Thoracic aorta (tissue), 2 donors: ENCODE measurements around the gene NCF1. TPM values are rescaled to one million over a fixed set of nuclear protein-coding genes. Genes with fewer than 3 reads are reported as not detected.
"Not testable (repeated sequence)": the region's sequence is repeated elsewhere in the genome, so short reads cannot be mapped to it uniquely, and the experiment has no call there.

Experiments used
- ATAC-seq: fragments of 150-250 bp; one replicate; pipeline ENCODE4 v1.8.0; 2017; ENCODE audit warnings: low read depth; ENCODE audit not compliant: insufficient number of reproducible peaks, low FRiP score
- DNase-seq: peaks from one replicate; pipeline ENCODE4 v3.0.0-alpha.2; 2020; ENCODE audit warnings: low spot score
- H3K27ac ChIP-seq, 2 donors: fragments of 200-600 bp; sonication (generic); 1 replicate in 1 of 2; 2 replicates in 1 of 2; pipeline ENCODE4 v1.5.1; 2016; ENCODE audit warnings: mild to moderate bottlenecking in 2 of 2, moderate library complexity in 2 of 2
- H3K27me3 ChIP-seq: fragments of 200-600 bp; sonication (generic); replicated peaks from 2 replicates; pipeline ENCODE4 v1.6.0; 2016; ENCODE audit warnings: mild to moderate bottlenecking; ENCODE audit not compliant: insufficient read depth
- H3K36me3 ChIP-seq: fragments of 200-600 bp; sonication (generic); one replicate; pipeline ENCODE4 v1.5.1; 2016
- H3K4me1 ChIP-seq, 2 donors: fragments of 200-600 bp; sonication (generic); 1 replicate in 1 of 2; 2 replicates in 1 of 2; pipeline versions ENCODE4 v1.5.1 to v1.6.0; 2016; ENCODE audit warnings: low read depth in 2 of 2, mild to moderate bottlenecking in 1 of 2; ENCODE audit not compliant: control insufficient read depth in 1 of 2
- H3K4me3 ChIP-seq: fragments of 200-600 bp; sonication (generic); 2 replicates; pipeline ENCODE4 v1.5.1; 2016; ENCODE audit warnings: mild to moderate bottlenecking
- H3K9me3 ChIP-seq: fragments of 200-600 bp; sonication (generic); 2 replicates; pipeline ENCODE4 v1.5.1; 2016
- total RNA-seq, 2 donors: library from RNA; depleted of rRNA; stranded (reverse); fragments of >200 nt; gene quantifications; one replicate each; pipeline versions ENCODE4 v1.1.0 to v1.2.3, GENCODE V29; 2016

Gene NCF1
- total RNA-seq, 2 donors from 2014 or later, result 3.3 to 18.1 TPM

DNA sequence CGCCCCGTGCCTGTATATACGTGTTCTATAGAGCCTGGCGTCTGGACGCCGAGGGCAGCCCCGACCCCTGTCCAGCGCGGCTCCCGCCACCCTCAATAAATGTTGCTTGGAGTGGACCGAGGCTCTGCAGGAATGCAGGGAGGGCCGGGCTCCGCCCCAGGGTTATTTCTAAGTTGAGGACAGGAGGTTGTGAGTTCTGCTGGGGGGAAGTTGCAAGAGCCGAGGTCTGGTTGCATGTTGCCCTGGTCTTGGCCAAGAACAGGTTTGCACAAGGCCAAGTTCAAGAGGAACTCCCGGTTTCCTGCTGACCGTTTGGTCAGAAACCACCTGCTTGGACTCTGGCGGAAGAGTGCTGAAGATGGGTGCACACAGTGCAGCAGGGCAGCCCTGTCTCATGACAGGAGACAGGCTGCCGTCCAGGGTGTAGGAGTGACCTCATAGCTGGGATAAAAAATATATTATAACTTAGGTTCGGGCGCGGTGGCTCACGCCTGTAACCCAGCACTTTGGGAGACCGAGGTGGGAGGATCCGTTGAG lies 15.5 kb downstream of the NCF1 start:
- H3K36me3 ChIP-seq, H3K4me3 ChIP-seq, H3K27me3 ChIP-seq, H3K9me3 ChIP-seq, DNase-seq, H3K4me1 ChIP-seq, H3K27ac ChIP-seq: not testable (repeated sequence)
- peak; percentile 3 for ATAC-seq

DNA sequence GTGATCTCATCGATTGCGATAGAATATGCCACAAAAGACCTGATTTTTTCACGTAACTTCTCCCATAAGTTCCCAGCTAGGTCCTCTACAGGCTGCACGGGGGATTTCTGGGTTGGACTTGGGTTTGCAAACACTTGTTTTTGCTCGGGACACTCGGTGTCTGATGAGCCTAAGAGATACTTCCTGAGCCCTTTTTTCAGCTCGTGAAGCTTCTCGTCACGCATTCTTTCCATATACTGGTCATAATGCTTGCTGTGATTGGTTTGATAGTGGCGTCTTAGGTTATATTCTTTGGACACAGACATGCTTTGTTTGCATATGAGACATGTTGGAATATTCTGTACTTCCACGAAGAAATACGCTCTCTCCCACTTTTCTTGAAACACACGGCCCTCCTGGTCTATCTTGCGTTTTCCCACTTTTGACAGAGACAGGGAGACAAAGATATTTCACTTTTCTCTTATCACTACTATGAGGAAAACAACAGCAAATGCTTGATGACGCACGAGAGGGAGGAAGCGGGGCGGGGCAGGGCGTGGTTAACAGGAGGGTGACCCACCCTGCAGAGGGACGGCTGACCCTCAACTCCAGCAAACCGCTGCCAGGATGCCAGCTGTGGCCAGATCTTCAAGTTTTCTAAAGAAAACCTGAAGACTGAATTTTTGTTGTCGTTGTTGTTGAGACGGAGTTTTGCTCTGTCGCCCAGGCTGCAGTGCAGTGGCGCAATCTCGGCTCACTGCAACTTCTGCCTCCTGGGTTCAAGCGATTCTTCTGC lies 24.2 kb downstream of the NCF1 start:
- H3K36me3 ChIP-seq, H3K4me1 ChIP-seq, ATAC-seq, H3K9me3 ChIP-seq, H3K27me3 ChIP-seq, H3K27ac ChIP-seq, DNase-seq, H3K4me3 ChIP-seq: not testable (repeated sequence)

DNA sequence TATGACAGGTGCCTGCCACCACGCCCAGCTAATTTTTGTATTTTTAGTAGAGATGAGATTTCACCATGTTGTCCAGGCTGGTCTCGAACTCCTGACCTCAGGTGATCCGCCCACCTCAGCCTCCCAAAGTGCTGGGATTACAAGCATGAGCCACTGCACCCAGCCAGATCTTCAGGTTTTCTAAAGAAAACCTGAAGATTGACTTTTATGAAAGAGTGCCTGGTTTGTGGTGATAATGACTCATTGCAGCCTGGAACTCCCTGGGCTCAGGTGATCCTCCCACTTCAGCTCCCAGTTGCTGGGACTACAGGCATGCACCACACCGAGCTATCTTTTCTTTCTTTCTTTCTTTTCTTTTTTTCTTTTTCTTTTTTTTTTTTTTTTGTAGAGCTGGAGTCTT lies 24.8 kb downstream of the NCF1 start:
- not testable (repeated sequence) for H3K36me3 ChIP-seq, H3K4me1 ChIP-seq, DNase-seq, H3K27me3 ChIP-seq, ATAC-seq, H3K27ac ChIP-seq, H3K9me3 ChIP-seq, H3K4me3 ChIP-seq

DNA sequence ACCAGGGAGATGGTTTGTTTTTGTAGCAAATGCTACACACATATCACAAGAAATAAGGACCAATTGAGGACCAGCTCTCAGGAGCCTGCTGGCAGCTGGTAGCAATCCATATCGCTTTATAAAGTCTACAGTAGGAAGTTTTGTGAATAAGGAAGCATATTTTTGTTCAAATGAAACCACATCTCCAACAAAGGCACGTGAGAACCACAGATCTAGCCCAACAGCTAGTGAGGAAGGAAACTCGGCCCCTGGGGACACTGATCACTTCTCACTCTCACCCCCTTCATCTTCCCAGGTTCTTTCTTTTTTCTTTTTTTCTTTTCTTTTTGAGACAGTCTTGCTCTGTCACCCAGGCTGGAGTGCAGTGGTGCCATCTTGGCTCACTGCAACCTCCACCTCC lies 42.1 kb downstream of the NCF1 start:
- not testable (repeated sequence) for H3K36me3 ChIP-seq, DNase-seq, H3K4me1 ChIP-seq, ATAC-seq, H3K4me3 ChIP-seq, H3K9me3 ChIP-seq, H3K27ac ChIP-seq, H3K27me3 ChIP-seq

DNA sequence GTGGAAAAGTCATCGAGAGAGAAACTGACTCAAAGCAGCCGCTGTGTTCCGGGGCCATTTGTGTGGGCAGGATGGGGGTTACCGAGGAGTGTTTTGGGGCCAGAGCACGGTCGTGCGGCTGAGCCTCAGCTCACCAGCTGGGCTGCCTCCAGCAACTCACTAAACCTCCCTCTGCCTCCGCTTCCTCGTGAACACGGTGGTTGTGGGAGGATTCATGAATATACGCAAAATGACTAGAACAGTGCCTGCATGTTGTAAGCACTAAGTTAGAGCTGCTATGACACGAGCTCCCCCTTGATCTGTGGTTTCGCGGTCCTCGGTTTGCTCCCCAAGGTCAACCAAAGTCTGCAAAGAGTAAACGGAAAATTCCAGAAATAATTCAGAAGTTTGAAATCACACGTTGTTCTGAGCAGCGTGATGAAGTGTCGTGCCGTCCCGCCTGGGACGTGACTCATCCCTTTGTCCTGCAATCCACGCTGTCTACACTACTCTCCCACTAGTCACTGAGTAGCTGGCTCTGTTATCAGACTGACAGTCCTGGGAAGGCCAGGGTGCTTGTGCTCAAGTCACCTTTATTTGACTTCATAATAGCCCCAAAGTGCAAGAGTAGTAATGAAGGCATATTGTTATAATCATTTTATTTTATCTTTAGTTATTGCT lies 46.5 kb downstream of the NCF1 start:
- DNase-seq, result not testable (repeated sequence)

DNA sequence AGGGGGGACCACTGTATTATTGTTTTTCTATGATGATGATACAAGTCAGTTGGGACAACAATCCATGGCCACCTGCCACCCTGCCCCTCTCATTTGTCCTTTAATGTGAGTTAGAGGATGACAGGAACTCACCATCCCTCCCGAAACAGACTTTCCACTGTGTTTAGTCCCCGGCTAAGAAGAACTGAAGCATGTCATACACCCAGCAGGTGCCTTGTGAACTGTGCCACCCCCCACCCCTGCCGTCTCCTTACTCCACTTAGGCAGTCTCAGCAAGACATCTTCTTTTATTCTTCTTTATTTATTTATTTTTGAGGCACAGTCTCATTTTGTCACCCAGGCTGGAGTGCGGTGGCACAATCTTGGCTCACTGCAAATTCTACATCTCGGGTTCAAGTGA lies 47.4 kb downstream of the NCF1 start:
- not testable (repeated sequence) for H3K36me3 ChIP-seq, H3K4me1 ChIP-seq, ATAC-seq, DNase-seq, H3K27ac ChIP-seq, H3K9me3 ChIP-seq, H3K4me3 ChIP-seq, H3K27me3 ChIP-seq

More for the DNA sequence above, 46.5 kb downstream of the NCF1 start:
- H3K27me3 ChIP-seq, H3K4me1 ChIP-seq, ATAC-seq, H3K4me3 ChIP-seq, H3K9me3 ChIP-seq, H3K27ac ChIP-seq, H3K36me3 ChIP-seq: not testable (repeated sequence)

DNA sequence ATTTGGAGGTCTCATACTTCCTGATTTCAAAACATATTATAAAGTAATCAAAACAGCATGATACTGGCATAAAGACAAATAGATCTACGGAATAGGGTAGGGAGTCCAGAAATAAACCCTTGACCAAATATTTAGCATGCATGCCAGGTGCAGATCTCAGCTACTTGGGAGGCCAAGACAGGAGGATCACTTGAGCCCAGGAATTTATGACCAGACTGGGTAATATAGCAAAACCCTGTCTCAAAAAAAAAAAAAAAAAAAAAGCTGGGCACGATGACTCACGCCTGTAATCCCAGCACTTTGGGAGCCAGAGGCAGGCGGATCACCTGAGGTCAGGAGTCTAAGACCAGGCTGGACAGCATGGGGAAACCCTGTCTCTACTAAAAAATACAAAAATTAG lies 56.1 kb downstream of the NCF1 start:
- H3K27ac ChIP-seq, H3K4me1 ChIP-seq, H3K27me3 ChIP-seq, H3K4me3 ChIP-seq, DNase-seq, H3K36me3 ChIP-seq, ATAC-seq, H3K9me3 ChIP-seq: not testable (repeated sequence)

DNA sequence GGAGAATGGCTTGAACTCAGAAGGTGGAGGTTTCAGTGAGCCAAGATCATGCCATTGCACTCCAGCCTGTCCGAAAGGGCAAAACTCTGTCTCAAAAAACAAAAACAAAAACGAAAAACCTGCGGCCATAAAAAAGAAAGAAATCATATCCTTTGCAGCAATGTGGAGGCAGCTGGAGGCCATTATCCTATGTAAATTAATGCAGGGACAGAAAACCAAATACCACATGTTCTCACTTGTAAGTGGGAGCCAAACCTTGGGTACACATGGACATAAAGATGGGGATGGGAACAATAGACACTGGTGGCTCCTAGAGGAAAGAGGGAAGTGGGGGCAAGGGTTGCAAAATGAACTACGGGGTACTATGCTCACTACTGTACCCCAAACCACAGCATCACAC lies 56.6 kb downstream of the NCF1 start:
- H3K27me3 ChIP-seq, H3K4me1 ChIP-seq, H3K27ac ChIP-seq, H3K9me3 ChIP-seq, H3K4me3 ChIP-seq, DNase-seq, H3K36me3 ChIP-seq, ATAC-seq: not testable (repeated sequence)

Other genes starting within 250 kb of the NCF1 start
- gene GTF2I, start 116.3 kb upstream of the NCF1 start, total RNA-seq, result 100 to 1,000 TPM; 107 to 157 TPM
- 10 to 100 TPM; 26.9 to 37.2 TPM for gene GTF2IRD2, start 77.6 kb downstream of the NCF1 start, total RNA-seq
- gene CASTOR2, start 190.7 kb downstream of the NCF1 start, total RNA-seq, result 10 to 100 TPM; 16.3 to 29.9 TPM